HCT116 (cell line): ENCODE data around the gene ZXDA. TPM values are rescaled to one million over a fixed set of nuclear protein-coding genes. Genes with fewer than 3 reads are reported as not detected.

Source experiments
- ATAC-seq: fragments of 200-7000 bp; cut with Tn5 transposase; 2 replicates; pipeline ENCODE4 v1.9.1; 2020; ENCODE audit warnings: mild to moderate bottlenecking, moderate library complexity
- BruUV-seq: library from RNA; stranded (reverse); fragments of 400-500 nt; replicated peaks from 2 replicates; lab custom pipeline; 2021; lab: Mats Ljungman, UMichigan
- CTCF ChIA-PET: fragments of 300-600 bp; sonication (Branson Sonifier 250); formaldehyde crosslinking; loops from one replicate; lab custom pipeline; 2021; ENCODE audit warnings: antibody characterized with exemption; lab: Charles Lee
- POLR2A ChIA-PET: fragments of 300-600, 350-600 bp; sonication (Branson Sonifier 250); formaldehyde crosslinking; loops from one replicate; lab custom pipeline; 2021; ENCODE audit warnings: antibody characterized with exemption; lab: Charles Lee
- RAD21 ChIA-PET, 2 experiments: fragments of 300-600 bp; sonication (Branson Sonifier 250); formaldehyde crosslinking; loops; one replicate each; lab custom pipeline; 2023; ENCODE audit warnings: low total read pairs in 2 of 2; ENCODE audit not compliant: uncharacterized antibody in 2 of 2, unreplicated experiment in 2 of 2, low non-redundant PET in 1 of 2; lab: Charles Lee
- DNase-seq: peaks from one replicate; pipeline ENCODE4 v3.0.0-alpha.2; 2010; ENCODE audit warnings: low read depth, low spot score
- H2AFZ ChIP-seq: fragments of 200-600 bp; shearing (Covaris generic), sonication (generic); 2 replicates; pipeline ENCODE4 v1.6.1; 2017; ENCODE audit warnings: low read depth, mixed run types, mixed read lengths, antibody characterized with exemption, low read length; ENCODE audit not compliant: poor library complexity, severe bottlenecking
- H3K27ac ChIP-seq: 2 replicates; pipeline ENCODE4 v1.5.1; 2012; ENCODE audit warnings: low read depth, low read length
- H3K27me3 ChIP-seq: fragments of 200-600 bp; sonication (generic); 2 replicates; pipeline ENCODE4 v1.6.1; 2016; ENCODE audit warnings: mixed run types, low read length, mixed read lengths; ENCODE audit not compliant: insufficient read depth
- H3K36me3 ChIP-seq, 2 experiments: fragments of 200-500 bp in 1 of 2; fragments of 200-600 bp in 1 of 2; sonication (Bioruptor generic) in 1 of 2; sonication (generic) in 1 of 2; 2 replicates each; pipeline versions ENCODE4 v1.5.1 to v1.6.1; 2014 to 2016; ENCODE audit warnings: low read length in 2 of 2, inconsistent platforms in 1 of 2, mixed read lengths in 1 of 2, mixed run types in 1 of 2; ENCODE audit not compliant: insufficient read depth in 2 of 2, control insufficient read depth in 1 of 2
- H3K4me1 ChIP-seq, 2 experiments: fragments of 200-600 bp in 1 of 2; sonication (generic) in 1 of 2; 2 replicates each; pipeline versions ENCODE4 v1.5.1 to v1.6.1; 2012 to 2017; ENCODE audit warnings: low read length in 2 of 2, inconsistent platforms in 1 of 2, mild to moderate bottlenecking in 1 of 2, mixed read lengths in 1 of 2, mixed run types in 1 of 2, moderate library complexity in 1 of 2; ENCODE audit not compliant: insufficient read depth in 2 of 2, control insufficient read depth in 1 of 2
- H3K4me2 ChIP-seq: fragments of 200-600 bp; sonication (generic); 2 replicates; pipeline ENCODE4 v1.6.1; 2017; ENCODE audit warnings: mixed run types, low read length, mixed read lengths
- H3K4me3 ChIP-seq, 2 experiments: fragments of 200-600 bp in 1 of 2; sonication (generic) in 1 of 2; replicated peaks in 1 of 2; 2 replicates each; pipeline ENCODE4 v1.5.1; 2011 to 2016; ENCODE audit warnings: low read length in 2 of 2, control low read depth in 1 of 2, low read depth in 1 of 2, mild to moderate bottlenecking in 1 of 2, mixed read lengths in 1 of 2, mixed run types in 1 of 2
- H3K79me2 ChIP-seq: fragments of 200-600 bp; sonication (generic); 2 replicates; pipeline ENCODE4 v1.6.1; 2017; ENCODE audit warnings: mild to moderate bottlenecking, mixed run types, low read length, moderate library complexity, mixed read lengths; ENCODE audit not compliant: insufficient read depth
- H3K9ac ChIP-seq: fragments of 200-600 bp; sonication (generic); 2 replicates; pipeline ENCODE4 v1.6.1; 2016; ENCODE audit warnings: low read length, mixed read lengths
- H3K9me2 ChIP-seq: fragments of 200-600 bp; sonication (generic), shearing (Covaris generic); 2 replicates; pipeline ENCODE4 v1.6.1; 2017; ENCODE audit warnings: mixed run types, mild to moderate bottlenecking, moderate library complexity; ENCODE audit not compliant: insufficient read depth
- H3K9me3 ChIP-seq, 2 experiments: fragments of 200-500 bp in 1 of 2; fragments of 200-600 bp in 1 of 2; sonication (Bioruptor generic) in 1 of 2; sonication (generic) in 1 of 2; 2 replicates each; pipeline ENCODE4 v1.6.1; 2014 to 2017; ENCODE audit warnings: low read length in 2 of 2, mixed read lengths in 2 of 2, inconsistent platforms in 1 of 2, low read depth in 1 of 2, mild to moderate bottlenecking in 1 of 2, mixed run types in 1 of 2, moderate library complexity in 1 of 2; ENCODE audit not compliant: control insufficient read depth in 1 of 2, insufficient read depth in 1 of 2
- H4K20me1 ChIP-seq: fragments of 200-600 bp; sonication (generic), shearing (Covaris generic); 2 replicates; pipeline ENCODE4 v1.6.1; 2017; ENCODE audit warnings: mixed run types, mild to moderate bottlenecking, moderate library complexity; ENCODE audit not compliant: insufficient read depth
- ATF3 ChIP-seq: IDR thresholded peaks from 2 replicates; pipeline ENCODE4 v1.6.1; 2012
- CEBPB ChIP-seq: IDR thresholded peaks from 2 replicates; pipeline ENCODE4 v1.6.1; 2012; ENCODE audit warnings: low read depth
- ELF1 ChIP-seq: IDR thresholded peaks from 2 replicates; pipeline ENCODE4 v1.6.1; 2012; ENCODE audit warnings: low read depth, borderline replicate concordance
- POLR2A ChIP-seq: IDR thresholded peaks from 2 replicates; pipeline ENCODE4 v1.7.0; 2011; ENCODE audit warnings: borderline replicate concordance; ENCODE audit not compliant: insufficient read depth, insufficient read length; ENCODE audit errors: extremely low read depth
- POLR2AphosphoS5 ChIP-seq: IDR thresholded peaks from 2 replicates; pipeline ENCODE4 v1.6.1; 2011; ENCODE audit warnings: mild to moderate bottlenecking, low read depth, low read length, moderate library complexity
- SIN3A ChIP-seq: IDR thresholded peaks from 2 replicates; pipeline ENCODE4 v1.6.1; 2012; ENCODE audit warnings: low read depth
- SRF ChIP-seq: IDR thresholded peaks from 2 replicates; pipeline ENCODE4 v1.6.1; 2012; ENCODE audit warnings: low read depth
- TCF7L2 ChIP-seq: IDR thresholded peaks from 2 replicates; pipeline ENCODE4 v1.7.0; 2011; ENCODE audit warnings: borderline replicate concordance, inconsistent platforms; ENCODE audit not compliant: insufficient read depth, insufficient read length; ENCODE audit errors: extremely low read depth
- ZFX ChIP-seq: fragments of 450-650 bp; IDR thresholded peaks from 2 replicates; pipeline ENCODE4 v1.6.1; 2017
- ZNF274 ChIP-seq: fragments of 200-500 bp; sonication (Bioruptor generic); IDR thresholded peaks from 2 replicates; pipeline ENCODE4 v1.6.1; 2014; ENCODE audit warnings: mild to moderate bottlenecking, low read depth, low read length, inconsistent platforms
- intact Hi-C: fragments of 100-400 bp; cut with micrococcal nuclease; formaldehyde crosslinking; loops from 2 replicates; pipeline ENCODE4 v1.10.0; 2022
- total RNA-seq: library from RNA; stranded (reverse); gene quantifications from one replicate; pipeline ENCODE4 v1.2.1, GENCODE V29; 2021; ENCODE audit not compliant: unreplicated experiment
- TF ChIP-seq, protein P1 (sequence below): IDR thresholded peaks from 2 replicates; pipeline ENCODE4 v1.6.1; 2012
- TF ChIP-seq, protein P2 (sequence below), 3 experiments: fragments of 200-600 bp in 1 of 3; sonication (generic) in 1 of 3; IDR thresholded peaks in 2 of 3; conservative IDR thresholded peaks in 1 of 3; 2 replicates each; pipeline ENCODE4 v1.5.1; 2012 to 2017; ENCODE audit warnings: low read depth in 2 of 3, low read length in 2 of 3, antibody characterized with exemption in 1 of 3, borderline replicate concordance in 1 of 3, control low read depth in 1 of 3, mild to moderate bottlenecking in 1 of 3, mixed read lengths in 1 of 3, mixed run types in 1 of 3, moderate library complexity in 1 of 3; ENCODE audit not compliant: insufficient read depth in 1 of 3
- TF ChIP-seq, protein P3 (sequence below): IDR thresholded peaks from 2 replicates; pipeline ENCODE4 v1.6.1; 2011; ENCODE audit warnings: mild to moderate bottlenecking, low read length, moderate library complexity; ENCODE audit not compliant: insufficient replicate concordance; ENCODE audit errors: extremely low read depth

Gene ZXDA
- total RNA-seq, 1 experiment from 2014 or later, result 3.8 TPM

- DNase-seq (no peak), ATAC-seq (no peak)
- no peak for TF ChIP-seq ZNF274
- TF ChIP-seq POLR2A, result no peak
- no peak for TF ChIP-seq SIN3A
- TF ChIP-seq CEBPB, result no peak
- TF ChIP-seq, protein P1, sequence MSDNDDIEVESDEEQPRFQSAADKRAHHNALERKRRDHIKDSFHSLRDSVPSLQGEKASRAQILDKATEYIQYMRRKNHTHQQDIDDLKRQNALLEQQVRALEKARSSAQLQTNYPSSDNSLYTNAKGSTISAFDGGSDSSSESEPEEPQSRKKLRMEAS, result no peak
- TF ChIP-seq ATF3, result no peak
- TF ChIP-seq, protein P2, sequence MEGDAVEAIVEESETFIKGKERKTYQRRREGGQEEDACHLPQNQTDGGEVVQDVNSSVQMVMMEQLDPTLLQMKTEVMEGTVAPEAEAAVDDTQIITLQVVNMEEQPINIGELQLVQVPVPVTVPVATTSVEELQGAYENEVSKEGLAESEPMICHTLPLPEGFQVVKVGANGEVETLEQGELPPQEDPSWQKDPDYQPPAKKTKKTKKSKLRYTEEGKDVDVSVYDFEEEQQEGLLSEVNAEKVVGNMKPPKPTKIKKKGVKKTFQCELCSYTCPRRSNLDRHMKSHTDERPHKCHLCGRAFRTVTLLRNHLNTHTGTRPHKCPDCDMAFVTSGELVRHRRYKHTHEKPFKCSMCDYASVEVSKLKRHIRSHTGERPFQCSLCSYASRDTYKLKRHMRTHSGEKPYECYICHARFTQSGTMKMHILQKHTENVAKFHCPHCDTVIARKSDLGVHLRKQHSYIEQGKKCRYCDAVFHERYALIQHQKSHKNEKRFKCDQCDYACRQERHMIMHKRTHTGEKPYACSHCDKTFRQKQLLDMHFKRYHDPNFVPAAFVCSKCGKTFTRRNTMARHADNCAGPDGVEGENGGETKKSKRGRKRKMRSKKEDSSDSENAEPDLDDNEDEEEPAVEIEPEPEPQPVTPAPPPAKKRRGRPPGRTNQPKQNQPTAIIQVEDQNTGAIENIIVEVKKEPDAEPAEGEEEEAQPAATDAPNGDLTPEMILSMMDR (IDR thresholded peaks at IDR 0.05 in 2 of 3, conservative IDR thresholded peaks at IDR 0.05 in 1 of 3; ENCODE audit: borderline replicate concordance in 1 of 3, insufficient read depth in 1 of 3, low read depth in 2 of 3, low read length in 2 of 3), result no peak
- TF ChIP-seq, protein P3, sequence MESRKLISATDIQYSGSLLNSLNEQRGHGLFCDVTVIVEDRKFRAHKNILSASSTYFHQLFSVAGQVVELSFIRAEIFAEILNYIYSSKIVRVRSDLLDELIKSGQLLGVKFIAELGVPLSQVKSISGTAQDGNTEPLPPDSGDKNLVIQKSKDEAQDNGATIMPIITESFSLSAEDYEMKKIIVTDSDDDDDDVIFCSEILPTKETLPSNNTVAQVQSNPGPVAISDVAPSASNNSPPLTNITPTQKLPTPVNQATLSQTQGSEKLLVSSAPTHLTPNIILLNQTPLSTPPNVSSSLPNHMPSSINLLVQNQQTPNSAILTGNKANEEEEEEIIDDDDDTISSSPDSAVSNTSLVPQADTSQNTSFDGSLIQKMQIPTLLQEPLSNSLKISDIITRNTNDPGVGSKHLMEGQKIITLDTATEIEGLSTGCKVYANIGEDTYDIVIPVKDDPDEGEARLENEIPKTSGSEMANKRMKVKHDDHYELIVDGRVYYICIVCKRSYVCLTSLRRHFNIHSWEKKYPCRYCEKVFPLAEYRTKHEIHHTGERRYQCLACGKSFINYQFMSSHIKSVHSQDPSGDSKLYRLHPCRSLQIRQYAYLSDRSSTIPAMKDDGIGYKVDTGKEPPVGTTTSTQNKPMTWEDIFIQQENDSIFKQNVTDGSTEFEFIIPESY, result no peak
- TF ChIP-seq SRF, result no peak
- no peak for TF ChIP-seq ZFX
- no peak for TF ChIP-seq TCF7L2
- no peak for TF ChIP-seq ELF1
- no peak for TF ChIP-seq POLR2AphosphoS5
- H3K27me3 ChIP-seq, result no peaks in the 10 kb centered on the region
- intact Hi-C loops, result no loop called here
- RAD21 ChIA-PET, result no interaction called here
- no peak overlapping the region for H3K4me2 ChIP-seq
- BruUV-seq, result no TSS peak
- H2AFZ ChIP-seq, result no peak overlapping the region
- no peaks in the 10 kb centered on the region for H4K20me1 ChIP-seq
- H3K9ac ChIP-seq, result no peak overlapping the region
- H3K4me3 ChIP-seq, result no peak overlapping the region
- CTCF ChIA-PET, result no interaction called here
- no peaks in the 10 kb centered on the region for H3K4me1 ChIP-seq
- no peak overlapping the region for H3K27ac ChIP-seq
- H3K9me3 ChIP-seq, result no peaks in the 10 kb centered on the region
- H3K9me2 ChIP-seq, result no peaks in the 10 kb centered on the region
- POLR2A ChIA-PET, result no interaction called here
- H3K79me2 ChIP-seq, result no peaks in the 10 kb centered on the region
- H3K36me3 ChIP-seq, result no peaks in the 10 kb centered on the region
These were observed 38.8 kb downstream of the ZXDA start for GRCh38 chrX:57871463-57871862.

Other genes starting within 250 kb of the ZXDA start
- not detected for gene NLRP2B, start 230.2 kb downstream of the ZXDA start, total RNA-seq